ENCODE measurements around the gene DNLZ.

The DNLZ gene

DNA sequence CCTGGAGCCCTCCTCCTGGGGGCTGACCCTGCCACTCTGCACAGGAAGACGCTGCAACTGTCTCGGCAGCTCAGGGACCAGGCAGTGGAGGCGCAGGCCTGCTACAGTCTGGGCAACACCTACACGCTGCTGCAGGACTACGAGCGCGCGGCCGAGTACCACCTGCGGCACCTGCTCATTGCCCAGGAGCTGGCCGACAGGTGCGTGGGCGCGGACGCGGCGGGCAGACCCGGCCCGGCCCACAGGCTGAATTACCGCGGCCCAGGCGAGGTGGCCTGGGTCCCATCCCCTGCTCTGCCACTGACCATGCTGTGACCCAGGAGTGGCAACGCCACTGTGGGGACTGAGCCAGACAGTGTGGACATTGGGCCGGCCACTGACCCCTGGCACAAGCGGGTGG, 25.0 kb downstream of the DNLZ start:
- DNase-seq (ENCODE audit: low read depth, low spot score): no peak
- no peak overlapping the region for H3K4me3 ChIP-seq (ENCODE audit: low read length)

DNA sequence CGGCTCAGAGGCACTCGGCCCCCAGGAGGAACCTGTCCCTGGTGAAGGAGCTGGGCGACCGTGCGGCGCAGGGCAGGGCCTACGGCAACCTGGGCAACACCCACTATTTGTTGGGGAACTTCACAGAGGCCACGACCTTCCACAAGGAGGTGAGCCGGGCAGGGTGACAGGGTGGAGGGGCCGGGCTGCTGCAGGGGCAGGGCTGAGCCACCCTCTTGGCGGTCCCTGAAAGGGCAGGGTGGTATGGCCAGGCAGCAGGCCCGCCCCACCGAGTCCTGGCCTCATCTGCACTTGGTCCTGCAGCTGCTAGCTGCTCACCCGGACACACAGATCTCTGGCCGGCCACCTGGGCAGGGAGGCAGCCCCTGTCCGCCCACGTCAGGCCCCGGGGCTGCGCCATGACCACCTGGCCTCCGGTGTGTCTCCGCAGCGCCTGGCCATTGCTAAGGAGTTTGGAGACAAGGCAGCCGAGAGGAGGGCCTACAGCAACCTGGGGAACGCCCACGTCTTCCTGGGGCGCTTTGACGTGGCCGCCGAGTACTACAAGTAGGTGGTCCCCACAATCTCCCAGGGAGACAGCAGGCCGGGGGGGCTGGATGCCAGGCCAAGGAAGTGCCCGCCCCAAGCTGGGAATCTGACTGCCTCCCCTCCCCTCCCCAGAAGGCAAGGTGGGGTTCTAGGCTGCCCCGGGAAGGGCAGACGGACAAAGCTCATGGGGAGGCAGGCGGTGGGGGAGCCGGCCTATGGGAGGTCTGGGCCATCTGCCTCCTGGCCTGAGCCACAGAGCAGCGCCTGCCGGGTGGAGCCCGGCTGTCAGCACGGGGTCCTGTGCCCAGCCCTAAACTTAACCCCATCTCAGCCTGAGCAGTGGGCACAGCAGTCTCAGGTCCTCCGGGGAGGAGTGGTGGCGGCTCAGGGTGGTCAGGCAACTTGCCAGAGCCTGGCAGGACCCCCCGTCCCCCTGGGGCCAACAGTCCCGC, 25.8 kb downstream of the DNLZ start:
- no peak for DNase-seq (ENCODE audit: low read depth, low spot score)
- no peak overlapping the region for H3K4me3 ChIP-seq (ENCODE audit: low read length)

DNA sequence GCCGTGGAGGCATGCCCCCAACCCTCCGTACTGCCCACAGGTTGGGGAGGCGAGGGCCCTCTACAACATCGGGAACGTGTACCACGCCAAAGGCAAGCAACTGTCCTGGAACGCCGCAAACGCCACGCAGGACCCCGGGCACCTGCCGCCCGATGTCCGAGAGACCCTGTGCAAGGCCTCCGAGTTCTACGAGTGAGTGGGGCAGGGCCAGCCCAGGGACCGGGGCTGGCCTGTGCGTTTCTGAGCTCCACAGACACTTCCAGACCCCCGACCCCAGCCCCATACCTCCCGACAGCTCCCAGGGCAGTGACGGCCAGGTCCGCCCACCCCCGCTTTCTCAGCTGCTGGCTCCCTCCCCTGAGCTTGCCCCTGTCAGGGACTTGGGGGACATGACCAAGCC, 26.7 kb downstream of the DNLZ start:
- no peak overlapping the region for H3K4me3 ChIP-seq (ENCODE audit: low read length)
- no peak for DNase-seq (ENCODE audit: low read depth, low spot score)

DNA sequence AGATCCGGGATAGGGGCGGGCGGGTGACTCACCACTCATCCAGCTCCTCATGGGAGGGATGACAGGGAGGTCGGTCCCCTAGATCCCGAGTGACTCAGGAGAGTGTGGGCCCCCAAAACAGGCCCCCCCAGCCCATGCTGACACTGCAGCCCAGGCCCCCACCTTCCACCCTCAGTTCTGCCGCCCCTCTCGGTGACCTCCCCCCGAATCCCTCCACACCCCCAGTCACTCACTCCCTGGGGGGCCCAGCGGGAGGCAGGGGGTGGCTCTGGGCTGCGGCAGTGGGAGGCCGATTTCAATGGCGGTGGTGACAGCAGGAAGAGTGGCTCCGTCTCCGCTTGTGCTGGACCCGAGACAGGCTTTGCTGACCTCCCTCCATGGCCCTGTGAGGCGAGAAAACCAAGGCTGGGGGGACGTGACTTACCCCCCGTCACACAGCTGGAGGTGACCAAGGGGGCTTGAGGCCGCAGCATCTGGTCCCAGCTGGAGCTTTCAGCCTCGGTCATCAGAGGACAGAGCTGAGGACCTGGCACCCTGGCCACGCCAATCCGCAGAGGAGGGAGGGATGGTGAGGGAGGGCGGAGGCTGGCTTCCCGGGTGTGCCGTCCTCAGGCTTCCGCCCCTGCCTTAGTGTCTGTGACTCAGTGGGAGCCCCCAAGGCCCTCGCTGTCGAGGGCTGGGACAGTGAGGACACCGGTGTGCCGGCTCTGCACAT, 27.2 kb downstream of the DNLZ start:
- DNase-seq (ENCODE audit: low read depth, low spot score): no peak
- H3K4me3 ChIP-seq (ENCODE audit: low read length): no peak overlapping the region

DNA sequence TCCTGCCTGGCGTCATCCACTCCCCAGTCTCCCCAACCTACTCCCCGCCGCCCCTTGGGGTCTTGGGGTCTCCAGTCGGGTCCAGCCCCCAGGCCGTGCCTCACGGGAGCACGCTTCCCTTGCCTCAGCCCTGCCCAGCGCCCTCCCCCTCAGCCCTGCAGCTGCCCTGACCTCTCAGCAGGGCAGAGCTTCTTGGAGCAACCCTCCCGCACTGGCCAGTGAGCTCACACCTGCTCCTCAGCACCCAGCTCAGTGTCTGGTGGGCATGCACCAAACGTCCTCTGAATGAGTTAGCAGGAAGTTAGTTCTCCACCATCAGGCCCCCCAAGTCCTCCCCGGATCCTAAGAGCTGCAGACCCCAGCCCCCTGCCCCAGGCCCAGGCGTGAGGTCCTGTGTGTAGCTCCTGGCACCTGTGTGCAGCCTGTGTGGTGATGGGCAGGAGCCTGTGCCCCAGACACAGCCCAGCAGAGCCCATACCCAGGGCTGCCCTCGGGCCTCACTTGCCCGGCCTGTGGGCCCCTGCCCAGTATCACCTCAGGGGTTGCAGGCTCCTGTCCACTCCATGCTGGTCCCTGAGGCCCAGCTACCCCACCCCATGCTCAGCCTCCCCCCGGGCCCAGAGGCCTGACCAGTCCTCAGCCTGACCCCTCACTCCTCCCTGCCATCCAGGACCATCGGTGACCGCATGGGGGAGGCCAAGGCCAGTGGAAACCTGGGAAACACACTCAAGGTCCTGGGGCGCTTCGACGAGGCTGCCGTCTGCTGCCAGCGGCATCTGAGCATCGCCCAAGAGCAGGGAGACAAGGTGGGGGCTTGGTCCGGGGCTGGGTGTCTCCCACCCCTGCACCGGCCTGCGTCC, 28.0 kb downstream of the DNLZ start:
- no peak for DNase-seq (ENCODE audit: low read depth, low spot score)
- no peak overlapping the region for H3K4me3 ChIP-seq (ENCODE audit: low read length)

DNA sequence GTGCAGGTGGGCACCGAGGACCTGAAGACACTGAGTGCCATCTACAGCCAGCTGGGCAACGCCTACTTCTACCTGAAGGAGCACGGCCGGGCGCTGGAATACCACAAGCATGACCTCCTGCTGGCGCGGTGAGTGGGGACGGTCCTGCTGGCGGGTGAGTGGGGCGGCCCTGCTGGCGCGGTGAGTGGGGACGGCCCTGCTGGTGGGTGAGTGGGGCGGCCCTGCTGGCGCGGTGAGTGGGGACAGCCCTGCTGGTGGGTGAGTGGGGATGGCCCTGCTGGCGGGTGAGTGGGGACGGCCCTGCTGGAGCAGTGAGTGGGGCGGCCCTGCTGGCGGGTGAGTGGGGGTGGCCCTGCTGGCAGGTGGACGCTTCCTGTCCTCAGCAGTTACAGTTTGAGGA, 29.0 kb downstream of the DNLZ start:
- no peak overlapping the region for H3K4me3 ChIP-seq (ENCODE audit: low read length)
- DNase-seq (ENCODE audit: low read depth, low spot score): no peak

DNA sequence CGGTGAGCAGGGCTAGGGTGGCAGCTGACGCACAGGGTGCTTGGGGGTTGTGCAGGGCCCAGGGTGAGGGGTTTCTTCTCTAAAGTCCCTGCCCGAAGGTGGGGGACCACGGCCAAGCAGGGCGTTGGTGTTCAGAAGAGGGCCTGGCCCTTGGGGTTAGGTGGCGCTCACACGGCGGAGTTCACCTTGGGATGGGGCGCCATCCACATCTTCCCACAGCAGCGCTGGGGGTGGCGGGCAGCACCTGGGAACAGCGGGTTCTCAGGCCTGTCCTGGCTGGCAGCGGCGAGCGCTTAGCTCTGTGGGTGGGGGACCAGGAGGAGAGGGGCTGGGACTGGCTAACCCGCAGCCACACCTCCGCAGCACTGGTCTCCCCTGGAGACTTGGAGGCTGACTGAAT, 30.1 kb downstream of the DNLZ start:
- DNase-seq (ENCODE audit: low read depth, low spot score): no peak
- no peak overlapping the region for H3K4me3 ChIP-seq (ENCODE audit: low read length)

DNA sequence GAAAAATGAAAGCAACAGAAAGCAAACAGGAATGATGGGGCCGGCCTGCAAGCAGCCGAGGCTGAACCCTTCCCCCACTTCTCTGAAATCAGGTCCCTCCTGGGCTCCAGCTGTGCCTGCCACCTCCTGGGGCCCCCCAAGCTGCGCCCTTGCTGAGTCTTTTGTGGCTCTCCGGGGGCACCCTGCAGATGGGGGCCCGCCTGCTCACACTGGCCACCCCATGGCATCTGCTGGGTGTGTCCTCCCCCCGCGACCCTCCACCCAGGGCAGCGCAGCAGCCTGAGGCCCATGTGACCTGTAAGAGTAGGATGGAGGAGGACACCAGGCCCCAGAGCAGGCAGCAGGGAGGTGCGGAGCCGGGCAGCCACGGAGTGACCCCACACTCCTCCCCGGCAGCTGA, 30.5 kb downstream of the DNLZ start:
- no peak for DNase-seq (ENCODE audit: low read depth, low spot score)
- H3K4me3 ChIP-seq (ENCODE audit: low read length): no peak overlapping the region

DNA sequence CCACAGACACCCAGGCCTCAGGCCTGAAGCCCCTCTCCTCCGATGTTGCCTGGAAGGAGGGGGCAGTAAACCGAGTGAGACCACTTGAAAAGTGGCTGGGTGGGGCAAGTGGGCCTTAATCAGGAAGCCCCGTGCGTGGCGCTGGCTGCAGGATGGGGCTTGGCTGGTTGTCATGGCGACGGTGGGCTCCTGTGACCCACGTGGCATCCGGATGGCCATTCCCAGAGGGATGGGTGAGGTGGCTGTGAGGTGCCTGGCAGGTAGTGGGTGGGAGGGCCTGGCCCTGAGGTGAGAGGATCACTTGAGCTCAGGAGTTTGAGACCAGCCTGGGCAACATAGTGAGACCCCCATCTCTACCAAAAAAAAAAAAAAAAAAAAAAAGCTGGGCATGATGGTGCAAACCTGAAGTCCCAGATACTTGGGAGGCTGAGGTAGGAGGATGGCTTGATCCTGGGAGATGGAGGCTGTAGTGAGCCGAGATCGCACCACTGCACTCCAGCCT, 31.0 kb downstream of the DNLZ start:
- DNase-seq (ENCODE audit: low read depth, low spot score): no peak
- no peak overlapping the region for H3K4me3 ChIP-seq (ENCODE audit: low read length)

DNA sequence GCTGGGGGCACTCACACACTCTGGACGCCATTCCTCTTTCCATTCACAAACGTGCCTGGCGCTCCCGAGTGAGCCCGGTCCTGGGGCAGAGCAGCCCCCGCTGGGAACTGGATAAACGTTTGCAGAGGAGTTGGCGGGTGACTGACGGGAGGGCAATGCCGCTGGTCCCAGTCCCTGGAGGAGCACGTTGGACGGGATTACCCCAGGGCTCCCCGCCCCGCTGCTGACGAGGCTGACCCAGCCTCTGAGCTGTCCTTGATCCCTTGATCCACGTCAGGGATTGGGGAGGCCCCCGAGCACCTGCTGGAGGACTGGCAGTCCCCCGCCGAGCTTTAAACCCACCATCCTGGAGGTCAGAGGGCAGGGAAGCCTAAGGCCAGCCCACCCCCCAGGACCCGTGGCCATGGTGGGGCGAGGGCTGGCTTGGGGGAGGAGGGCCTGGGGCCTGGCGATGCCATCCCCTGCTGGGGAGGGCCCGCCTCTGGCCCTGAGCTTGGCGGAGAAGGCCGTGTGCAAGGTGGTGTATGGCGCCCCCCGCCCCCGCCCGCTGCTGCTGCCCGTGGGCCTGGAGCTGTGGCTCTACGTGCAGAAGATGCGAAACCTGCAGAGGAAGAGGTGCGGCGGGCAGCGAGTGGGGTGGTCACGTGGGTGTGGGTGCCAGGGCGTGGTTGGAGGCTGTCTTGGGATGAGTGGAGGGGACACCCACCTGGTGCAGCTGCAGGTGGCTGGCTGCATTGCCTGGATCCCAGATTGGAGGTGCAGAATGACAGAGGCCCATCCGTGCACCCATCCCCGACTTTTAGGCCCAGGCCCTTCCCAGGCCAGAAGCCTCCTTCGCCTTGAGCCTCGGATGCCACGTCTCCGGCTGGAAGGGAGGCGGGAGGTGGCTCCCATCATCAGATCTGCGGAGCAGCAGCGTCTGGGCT, 31.7 kb downstream of the DNLZ start:
- DNase-seq (ENCODE audit: low read depth, low spot score): no peak
- no peak overlapping the region for H3K4me3 ChIP-seq (ENCODE audit: low read length)

DNA sequence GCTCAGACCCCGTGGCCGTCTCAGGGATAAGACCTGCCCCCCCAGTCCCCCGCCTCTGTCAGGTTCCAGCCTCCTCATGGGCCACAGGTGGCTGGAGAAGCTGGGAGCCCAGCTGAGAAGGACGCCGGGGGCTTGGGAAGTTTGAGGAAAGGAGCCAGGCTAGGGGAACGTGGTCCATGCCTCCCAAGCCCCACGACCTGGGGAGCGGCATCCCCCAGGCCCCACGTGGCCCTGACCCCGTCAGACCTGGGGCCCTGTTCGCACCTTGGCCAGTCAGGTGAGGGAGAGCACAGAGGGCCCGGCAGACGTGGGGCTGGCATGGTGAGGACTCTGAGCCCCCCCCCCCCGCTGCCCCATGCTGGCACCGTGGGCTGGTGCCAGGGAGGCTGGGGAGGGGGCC, 32.5 kb downstream of the DNLZ start:
- DNase-seq (ENCODE audit: low read depth, low spot score): no peak
- no peak overlapping the region for H3K4me3 ChIP-seq (ENCODE audit: low read length)

DNA sequence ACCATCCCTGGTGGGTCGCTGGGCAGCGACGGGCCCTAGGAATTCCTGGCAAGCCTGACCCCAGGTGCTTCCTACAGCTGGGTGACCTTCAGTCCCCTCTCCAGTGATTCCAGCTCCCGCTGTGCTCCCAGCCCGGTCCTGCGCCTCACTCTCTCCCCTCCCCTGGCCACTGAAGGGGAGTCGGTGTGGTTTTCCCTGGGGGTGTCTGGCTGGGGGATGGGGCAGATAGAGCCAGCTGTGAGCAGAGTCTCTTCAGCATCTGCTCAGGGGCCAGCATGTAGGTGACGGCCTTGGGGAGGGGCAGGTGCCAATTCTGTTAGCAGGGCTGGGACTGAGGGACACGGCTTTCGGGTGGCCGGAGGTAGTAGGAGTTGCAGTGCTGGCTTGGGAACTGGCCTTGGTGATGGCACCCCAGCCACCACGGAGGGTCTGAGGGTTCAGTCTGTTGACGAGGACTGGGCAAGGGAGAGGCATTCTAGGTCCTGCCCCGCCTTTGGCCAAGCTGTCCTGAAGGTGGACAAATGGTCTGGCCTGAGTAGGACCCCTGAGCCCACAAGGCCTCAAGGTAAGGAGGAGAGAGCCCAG, 33.0 kb downstream of the DNLZ start:
- DNase-seq (ENCODE audit: low read depth, low spot score): no peak
- H3K4me3 ChIP-seq (ENCODE audit: low read length): no peak overlapping the region

DNA sequence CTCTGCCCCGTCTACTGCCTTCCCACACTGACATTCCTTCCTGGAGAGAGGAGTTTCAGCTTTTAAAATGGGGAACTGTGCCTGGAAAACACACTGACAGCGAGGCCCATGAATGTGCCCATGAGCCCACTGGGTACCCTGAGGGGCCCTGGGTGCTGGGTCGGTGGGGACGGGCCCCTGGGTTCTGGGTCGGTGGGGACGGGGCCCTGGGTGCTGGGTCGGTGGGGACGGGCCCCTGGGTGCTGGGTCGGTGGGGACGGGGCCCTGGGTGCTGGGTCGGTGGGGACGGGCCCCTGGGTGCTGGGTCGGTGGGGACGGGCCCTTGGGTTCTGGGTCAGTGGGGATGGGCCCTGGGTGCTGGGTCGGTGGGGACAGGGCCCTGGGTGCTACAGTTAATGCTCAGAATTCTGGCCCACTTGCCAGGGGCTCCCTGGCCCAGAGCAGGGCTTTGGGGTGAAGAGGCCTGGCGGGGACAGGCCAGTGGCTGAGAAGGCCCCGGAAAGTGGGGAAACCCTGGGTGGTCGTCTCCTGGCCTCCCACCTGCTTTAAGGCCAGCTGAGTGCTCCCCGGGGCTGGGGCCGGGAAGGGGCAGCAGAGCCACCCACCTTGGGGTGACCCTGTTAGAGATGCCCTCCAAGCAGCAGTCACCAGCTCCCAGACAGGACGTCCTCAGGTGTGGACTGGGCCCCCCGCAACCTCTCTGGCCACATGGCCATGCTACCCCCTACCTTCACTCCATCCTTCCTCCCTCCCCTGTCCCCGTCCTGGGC, 33.7 kb downstream of the DNLZ start:
- no peak for DNase-seq (ENCODE audit: low read depth, low spot score)
- H3K4me3 ChIP-seq (ENCODE audit: low read length): no peak overlapping the region

DNA sequence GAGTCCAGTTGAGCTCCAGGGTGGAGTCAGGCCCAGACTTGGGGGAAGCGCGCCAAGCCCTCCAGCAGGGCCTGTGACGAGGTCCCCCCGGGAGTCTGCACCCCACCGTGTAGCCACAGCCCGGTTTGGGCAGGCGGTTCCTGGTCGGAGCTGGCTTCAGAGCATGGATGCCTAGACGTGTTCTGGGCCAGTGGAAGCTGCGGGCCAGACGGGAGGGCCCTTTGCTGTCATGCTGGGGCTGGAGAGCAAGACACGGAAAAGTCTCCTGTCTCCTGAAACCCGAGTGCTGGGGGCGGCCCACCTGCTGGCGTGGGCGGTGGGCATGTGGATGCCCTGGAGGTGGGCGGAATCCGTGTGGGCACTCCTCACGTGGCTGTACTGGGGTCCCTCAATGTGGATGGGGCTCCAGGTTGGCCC, 34.3 kb downstream of the DNLZ start:
- H3K4me3 ChIP-seq (ENCODE audit: low read length): no peak overlapping the region
- DNase-seq (ENCODE audit: low read depth, low spot score): no peak

DNA sequence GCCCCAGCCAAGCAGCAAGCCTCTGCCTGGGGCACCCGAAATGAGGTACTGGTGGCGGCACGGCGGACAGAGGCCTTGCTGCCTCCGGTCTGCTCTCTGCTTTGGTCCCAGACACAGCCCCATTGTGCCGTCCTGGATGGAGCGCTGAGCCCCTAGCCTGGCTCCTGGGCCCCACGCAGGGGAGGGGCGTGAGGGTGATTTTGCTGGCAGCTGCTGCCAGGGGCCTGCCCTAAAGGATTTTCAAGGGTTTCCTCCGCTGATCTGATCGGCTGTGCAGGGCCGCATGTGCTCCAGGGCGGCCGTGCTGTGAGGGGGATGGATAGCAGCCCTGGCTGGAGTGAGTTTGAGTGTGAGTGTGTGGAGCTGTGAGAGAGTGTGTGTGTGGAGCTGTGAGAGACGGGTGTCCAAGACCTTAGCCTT, 34.9 kb downstream of the DNLZ start:
- H3K4me3 ChIP-seq (ENCODE audit: low read length): no peak overlapping the region; the same call in 1 of the 2 replicates
- DNase-seq (ENCODE audit: low read depth, low spot score): no peak

DNA sequence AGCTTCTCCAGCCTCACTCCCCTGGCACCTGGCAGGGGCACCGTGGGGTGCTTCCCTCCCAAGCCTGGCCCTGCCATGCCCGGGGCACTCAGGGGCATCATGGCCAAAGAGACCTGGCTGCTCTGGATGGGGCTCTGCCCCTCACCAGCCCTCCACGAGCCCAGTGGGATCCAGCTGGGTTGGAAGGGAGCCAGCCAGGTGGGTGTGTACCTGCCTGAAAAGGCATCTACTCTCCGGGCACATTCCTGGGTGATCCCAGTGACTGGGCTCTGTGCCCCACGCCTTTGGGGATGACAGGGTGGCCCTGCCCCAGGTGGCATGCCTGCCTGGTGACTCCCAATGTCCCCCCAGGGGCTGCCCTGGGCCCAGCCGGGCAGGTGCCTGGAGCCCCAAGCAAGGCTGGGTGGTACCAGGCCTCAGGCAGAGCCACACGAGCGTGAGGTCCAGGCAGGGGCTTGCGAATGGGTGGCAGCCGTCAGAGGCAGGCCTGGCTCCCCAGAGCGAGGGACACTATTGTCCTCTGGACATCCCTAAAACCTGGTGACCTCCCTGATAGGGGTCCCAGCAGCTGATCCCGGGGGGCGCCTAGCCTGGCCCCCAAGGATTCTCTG, 35.4 kb downstream of the DNLZ start:
- peak overlapping the region; percentile 60 for H3K4me3 ChIP-seq (ENCODE audit: low read length)
- no peak for DNase-seq (ENCODE audit: low read depth, low spot score)

All from Jurkat, Clone E6-1 (cell line).